K562 (cell line): ENCODE results near the gene PI4K2B. TPM values are rescaled to one million over a fixed set of nuclear protein-coding genes. Genes with fewer than 3 reads are reported as not detected.

Experiments
- BRD4 ChIP-seq: fragments of 200-600 bp; sonication (generic); IDR thresholded peaks from 2 replicates; pipeline ENCODE4 v1.6.1; 2017; ENCODE audit warnings: inconsistent platforms
- C11orf30 ChIP-seq: fragments of 450-650 bp; IDR thresholded peaks from 2 replicates; pipeline ENCODE4 v1.6.1; 2016; ENCODE audit warnings: low read depth, mild to moderate bottlenecking
- L3MBTL2 ChIP-seq: fragments of 450-650 bp; IDR thresholded peaks from 2 replicates; pipeline ENCODE4 v1.6.1; 2016; ENCODE audit warnings: mild to moderate bottlenecking, moderate library complexity
- TCF15 ChIP-seq: fragments of 250-450 bp; sonication (Bioruptor Pico); IDR thresholded peaks from 2 replicates; pipeline ENCODE4 v1.8.0; 2022; ENCODE audit warnings: moderate library complexity, mild to moderate bottlenecking, inconsistent platforms
- ZFP91 ChIP-seq: sonication (generic); formaldehyde crosslinking; IDR thresholded peaks from 2 replicates; pipeline ENCODE4 v1.8.0; 2022; ENCODE audit warnings: mild to moderate bottlenecking, missing genetic modification reagents
- ZNF318 ChIP-seq, 2 experiments: fragments of 450-650 bp; IDR thresholded peaks; 2 replicates each; pipeline ENCODE4 v1.6.1; 2016; ENCODE audit warnings: mild to moderate bottlenecking in 2 of 2, borderline replicate concordance in 1 of 2, low read depth in 1 of 2, moderate library complexity in 1 of 2
- ZNF445 ChIP-seq: fragments of 250-450 bp; sonication (Bioruptor Pico); IDR thresholded peaks from 2 replicates; pipeline ENCODE4 v1.4.0; 2020; ENCODE audit warnings: low read depth, mild to moderate bottlenecking, moderate library complexity
- polyA plus RNA-seq, 8 experiments: library from polyadenylated mRNA; depleted of rRNA in 4 of 8; stranded (reverse) in 5 of 8; unstranded in 3 of 8; fragments of >200 nt; fragmentation: Nextera tagmentation in 2 of 8; fragmentation: Illumina TruSeq in 1 of 8; extraction: Ambion mirVana in 2 of 8; extraction: Trizol in 1 of 8; gene quantifications; 2 replicates each; pipeline versions ENCODE4 v1.2.1 to v1.2.3, GENCODE V29; 2011 to 2014; ENCODE audit warnings: inconsistent platforms in 1 of 8, missing spikeins in 1 of 8
- total RNA-seq, 7 experiments: library from RNA; depleted of rRNA in 6 of 7; stranded (reverse); fragments of >200 nt in 6 of 7; fragmentation: Illumina TruSeq in 2 of 7; extraction: Trizol in 2 of 7; gene quantifications; 2 replicates each; pipeline versions ENCODE4 v1.2.1 to v1.2.3, GENCODE V29; 2011 to 2021; ENCODE audit warnings: low replicate concordance in 1 of 7
- TF ChIP-seq, protein P1 (sequence below): fragments of 450-650 bp; formaldehyde crosslinking; IDR thresholded peaks from 2 replicates; pipeline ENCODE4 v1.4.0; 2020; ENCODE audit warnings: mild to moderate bottlenecking, moderate library complexity
- TF ChIP-seq, protein P2 (sequence below): fragments of 450-650 bp; formaldehyde crosslinking; IDR thresholded peaks from 2 replicates; pipeline ENCODE4 v1.4.0; 2022; ENCODE audit warnings: mild to moderate bottlenecking, moderate library complexity
- TF ChIP-seq, protein P3 (sequence below): fragments of 250-450 bp; sonication (Bioruptor Pico); IDR thresholded peaks from 2 replicates; pipeline ENCODE4 v1.5.0; 2021; ENCODE audit warnings: mild to moderate bottlenecking, moderate library complexity

PI4K2B gene
- total and polyA plus RNA-seq, 9 of the 15 experiments (the other 6 are each of a cell fraction or from before 2014, with no cell fraction given): 4.5 to 21.4 (median 16.5) TPM

DNA sequence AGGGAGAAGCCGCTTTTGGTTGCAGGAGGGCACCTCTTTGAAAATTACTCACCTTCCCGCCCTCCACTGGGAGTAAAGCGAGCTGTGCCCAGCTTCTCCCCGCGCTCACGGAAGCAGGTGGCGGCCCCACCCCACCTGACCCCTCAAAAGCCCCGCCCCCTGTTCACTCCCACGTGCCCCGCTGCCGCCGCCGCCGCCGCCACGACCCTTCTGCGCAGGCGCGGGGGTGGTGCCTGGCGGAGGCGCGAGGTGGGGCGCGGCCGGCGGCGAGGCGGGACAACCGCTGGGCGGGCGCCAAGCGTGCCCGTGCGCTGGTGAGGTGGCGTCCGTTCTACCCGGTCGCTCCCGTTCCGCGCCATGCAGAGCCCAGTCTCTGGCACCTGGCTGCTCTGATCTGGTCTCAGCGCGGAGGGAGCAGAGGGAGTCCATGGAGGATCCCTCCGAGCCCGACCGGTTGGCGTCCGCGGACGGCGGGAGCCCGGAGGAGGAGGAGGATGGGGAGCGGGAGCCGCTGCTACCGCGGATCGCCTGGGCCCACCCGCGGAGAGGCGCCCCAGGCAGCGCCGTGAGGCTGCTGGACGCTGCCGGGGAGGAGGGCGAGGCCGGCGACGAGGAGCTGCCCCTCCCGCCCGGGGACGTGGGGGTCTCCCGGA lies at the start of gene PI4K2B (continued):
- TF ChIP-seq ZNF318 (IDR thresholded peaks at IDR 0.05; ENCODE audit: borderline replicate concordance in 1 of 2, low read depth in 1 of 2) (no peak), TCF15 (CRISPR knock-in tag) (no peak), BRD4 (no peak), C11orf30 (no peak), L3MBTL2 (peak; percentile 91), ZFP91 (no peak), ZNF445 (CRISPR knock-in tag) (no peak)
- TF ChIP-seq, protein P1, sequence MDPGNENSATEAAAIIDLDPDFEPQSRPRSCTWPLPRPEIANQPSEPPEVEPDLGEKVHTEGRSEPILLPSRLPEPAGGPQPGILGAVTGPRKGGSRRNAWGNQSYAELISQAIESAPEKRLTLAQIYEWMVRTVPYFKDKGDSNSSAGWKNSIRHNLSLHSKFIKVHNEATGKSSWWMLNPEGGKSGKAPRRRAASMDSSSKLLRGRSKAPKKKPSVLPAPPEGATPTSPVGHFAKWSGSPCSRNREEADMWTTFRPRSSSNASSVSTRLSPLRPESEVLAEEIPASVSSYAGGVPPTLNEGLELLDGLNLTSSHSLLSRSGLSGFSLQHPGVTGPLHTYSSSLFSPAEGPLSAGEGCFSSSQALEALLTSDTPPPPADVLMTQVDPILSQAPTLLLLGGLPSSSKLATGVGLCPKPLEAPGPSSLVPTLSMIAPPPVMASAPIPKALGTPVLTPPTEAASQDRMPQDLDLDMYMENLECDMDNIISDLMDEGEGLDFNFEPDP (CRISPR knock-in tag): no peak
- TF ChIP-seq, protein P2, sequence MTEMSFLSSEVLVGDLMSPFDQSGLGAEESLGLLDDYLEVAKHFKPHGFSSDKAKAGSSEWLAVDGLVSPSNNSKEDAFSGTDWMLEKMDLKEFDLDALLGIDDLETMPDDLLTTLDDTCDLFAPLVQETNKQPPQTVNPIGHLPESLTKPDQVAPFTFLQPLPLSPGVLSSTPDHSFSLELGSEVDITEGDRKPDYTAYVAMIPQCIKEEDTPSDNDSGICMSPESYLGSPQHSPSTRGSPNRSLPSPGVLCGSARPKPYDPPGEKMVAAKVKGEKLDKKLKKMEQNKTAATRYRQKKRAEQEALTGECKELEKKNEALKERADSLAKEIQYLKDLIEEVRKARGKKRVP (CRISPR knock-in tag): no peak
- TF ChIP-seq, protein P3, sequence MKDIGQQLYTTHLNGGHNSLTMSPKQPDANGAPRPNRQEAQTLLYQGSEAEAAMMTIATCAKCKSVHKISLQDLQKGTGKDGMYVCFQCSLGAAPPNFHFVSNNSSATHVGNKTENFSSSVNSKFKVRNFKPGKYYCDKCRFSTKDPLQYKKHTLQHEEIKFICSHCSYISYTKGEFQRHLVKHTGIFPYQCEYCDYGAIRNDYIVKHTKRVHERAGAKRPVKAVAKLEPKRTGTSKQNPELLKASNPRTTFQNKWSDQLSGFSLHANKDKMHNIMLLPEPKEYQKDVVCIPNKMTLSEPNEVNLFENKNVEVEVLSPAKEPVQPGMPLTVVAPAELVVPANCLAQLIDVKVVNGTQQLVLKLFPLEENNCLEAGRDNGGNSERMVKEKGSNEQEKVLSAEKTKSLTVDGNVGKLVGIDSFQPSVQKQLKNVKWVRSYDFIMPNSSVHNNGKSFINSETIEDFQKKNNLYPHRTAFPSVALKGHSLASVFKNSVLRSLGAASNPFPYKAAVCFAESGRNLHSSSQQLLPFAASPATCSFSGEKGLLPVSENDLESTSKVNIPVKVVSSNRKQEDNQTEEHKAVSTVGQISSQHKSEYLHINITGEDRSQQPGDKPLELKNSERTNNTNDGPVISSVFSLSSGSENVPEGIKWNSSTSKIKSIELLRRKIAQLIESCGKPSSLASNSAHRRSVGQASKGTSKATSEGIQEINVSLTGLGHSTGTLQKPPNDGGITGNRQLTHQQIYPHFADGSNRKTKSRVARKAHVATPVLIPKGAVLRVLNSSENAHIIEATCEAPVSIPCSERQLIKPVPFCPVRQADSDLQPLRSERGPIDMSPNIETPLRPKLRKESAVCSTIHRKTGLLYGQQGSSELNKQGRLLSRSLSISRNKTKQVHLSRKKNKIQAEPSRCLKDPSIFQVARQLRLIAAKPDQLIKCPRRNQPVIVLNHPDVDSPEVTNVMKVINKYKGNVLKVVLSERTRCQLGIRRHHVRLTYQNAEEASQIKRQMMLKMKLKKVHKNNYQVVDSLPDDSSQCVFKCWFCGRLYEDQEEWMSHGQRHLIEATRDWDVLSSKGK (CRISPR knock-in tag): no peak
